ENCODE measurements around the gene ADAM33. TPM values are rescaled to one million over a fixed set of nuclear protein-coding genes. Genes with fewer than 3 reads are reported as not detected.

ADAM33 gene
- total RNA-seq, 1 donor from 2014 or later: 11.0 TPM

DNA sequence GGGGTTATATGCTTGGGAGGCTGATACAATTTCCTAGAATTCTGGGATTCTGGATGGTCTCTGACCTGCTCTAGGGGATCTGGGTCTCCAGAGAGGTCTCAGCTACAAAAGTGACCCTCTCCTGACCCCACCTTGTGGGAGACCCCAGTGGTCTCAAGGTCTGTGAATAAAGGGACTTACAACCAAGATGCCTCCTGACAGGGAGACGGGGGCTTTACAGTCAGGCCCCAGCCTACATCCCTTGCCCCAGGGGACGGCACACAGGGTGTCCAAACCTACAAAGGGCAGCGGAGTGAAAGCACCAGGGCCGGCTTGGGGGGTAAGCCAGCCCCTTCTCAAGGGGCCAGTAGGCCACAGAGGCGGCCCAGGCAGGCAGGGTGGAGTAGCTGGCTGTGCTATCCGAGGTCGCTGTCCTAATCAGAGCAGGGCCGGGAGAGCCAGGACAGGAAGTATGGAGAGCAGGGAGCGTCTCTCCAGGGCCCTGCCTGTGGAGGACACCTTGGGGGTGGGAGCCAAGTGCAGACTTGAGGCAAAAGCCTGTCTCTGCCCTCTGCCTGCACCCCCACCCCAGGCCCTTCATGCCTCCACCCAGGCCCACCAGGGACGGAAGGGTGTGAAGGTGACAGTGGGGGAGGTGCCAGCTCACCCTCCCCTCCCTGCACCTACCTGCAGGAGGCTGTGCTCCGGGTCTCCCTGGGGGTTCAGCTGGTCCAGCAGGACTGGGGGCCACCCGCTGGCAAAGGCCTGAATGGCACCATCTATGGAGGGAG lies 22.1 kb downstream of the ADAM33 start:
- Histone ChIP-seq H3K4me3 (no peak overlapping the region), H3K4me1 (no peaks in the 10 kb centered on the region), H3K27ac (no peak overlapping the region), H3K27me3 (peaks cover 41% of the 10 kb centered on the region), H3K36me3 (no peaks in the 10 kb centered on the region), H3K9me3 (no peaks in the 10 kb centered on the region)
- intact Hi-C loops (cut with DNase I): no loop called here
- ATAC-seq (no peak), DNase-seq (peak; percentile 63)
- TF ChIP-seq, protein P1, sequence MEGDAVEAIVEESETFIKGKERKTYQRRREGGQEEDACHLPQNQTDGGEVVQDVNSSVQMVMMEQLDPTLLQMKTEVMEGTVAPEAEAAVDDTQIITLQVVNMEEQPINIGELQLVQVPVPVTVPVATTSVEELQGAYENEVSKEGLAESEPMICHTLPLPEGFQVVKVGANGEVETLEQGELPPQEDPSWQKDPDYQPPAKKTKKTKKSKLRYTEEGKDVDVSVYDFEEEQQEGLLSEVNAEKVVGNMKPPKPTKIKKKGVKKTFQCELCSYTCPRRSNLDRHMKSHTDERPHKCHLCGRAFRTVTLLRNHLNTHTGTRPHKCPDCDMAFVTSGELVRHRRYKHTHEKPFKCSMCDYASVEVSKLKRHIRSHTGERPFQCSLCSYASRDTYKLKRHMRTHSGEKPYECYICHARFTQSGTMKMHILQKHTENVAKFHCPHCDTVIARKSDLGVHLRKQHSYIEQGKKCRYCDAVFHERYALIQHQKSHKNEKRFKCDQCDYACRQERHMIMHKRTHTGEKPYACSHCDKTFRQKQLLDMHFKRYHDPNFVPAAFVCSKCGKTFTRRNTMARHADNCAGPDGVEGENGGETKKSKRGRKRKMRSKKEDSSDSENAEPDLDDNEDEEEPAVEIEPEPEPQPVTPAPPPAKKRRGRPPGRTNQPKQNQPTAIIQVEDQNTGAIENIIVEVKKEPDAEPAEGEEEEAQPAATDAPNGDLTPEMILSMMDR (IDR thresholded peaks at IDR 0.05): no peak

DNA sequence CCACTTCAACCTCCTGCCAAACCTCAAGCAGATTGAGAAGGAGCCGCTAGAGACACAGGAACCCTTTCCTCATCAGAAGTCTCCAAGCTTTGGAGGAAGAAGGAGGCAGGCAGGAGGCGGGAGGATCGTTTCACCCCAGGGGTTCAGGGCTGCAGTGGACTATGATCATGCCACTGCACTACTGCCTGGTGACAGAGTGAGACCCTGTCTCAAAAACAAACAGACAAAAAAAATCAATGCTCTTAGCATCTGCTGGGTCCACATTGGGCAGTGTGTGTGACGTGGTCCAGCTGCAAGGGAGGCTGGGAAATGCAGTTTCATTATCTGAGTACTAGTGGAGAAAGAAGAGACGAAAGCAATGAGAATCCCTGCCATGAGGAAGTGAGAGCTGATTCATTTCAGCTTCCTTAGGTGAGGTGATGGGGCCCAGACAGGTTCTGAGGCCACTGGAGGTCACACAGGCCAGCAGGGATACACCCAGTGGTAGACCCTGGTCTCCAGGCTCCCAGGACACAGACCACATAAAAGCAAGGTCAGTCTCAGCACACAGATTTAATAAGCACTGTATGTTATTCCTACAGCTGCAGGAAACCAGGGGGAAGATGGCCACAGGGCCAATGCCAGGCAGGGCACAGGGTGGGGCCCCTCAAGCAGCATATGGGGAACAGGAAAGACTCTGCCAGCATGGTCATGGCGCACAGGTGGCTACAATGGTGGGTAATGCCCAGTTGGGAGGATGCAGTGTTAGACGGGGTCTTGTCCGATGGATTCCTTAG lies 22.9 kb downstream of the ADAM33 start:
- Histone ChIP-seq H3K4me1 (no peaks in the 10 kb centered on the region), H3K27ac (no peak overlapping the region), H3K27me3 (peaks cover 41% of the 10 kb centered on the region), H3K36me3 (no peaks in the 10 kb centered on the region), H3K4me3 (no peak overlapping the region), H3K9me3 (no peaks in the 10 kb centered on the region)
- DNase-seq (no peak), ATAC-seq (no peak)
- intact Hi-C loops (cut with DNase I): no loop called here
- TF ChIP-seq, protein P1 (IDR thresholded peaks at IDR 0.05): no peak

DNA sequence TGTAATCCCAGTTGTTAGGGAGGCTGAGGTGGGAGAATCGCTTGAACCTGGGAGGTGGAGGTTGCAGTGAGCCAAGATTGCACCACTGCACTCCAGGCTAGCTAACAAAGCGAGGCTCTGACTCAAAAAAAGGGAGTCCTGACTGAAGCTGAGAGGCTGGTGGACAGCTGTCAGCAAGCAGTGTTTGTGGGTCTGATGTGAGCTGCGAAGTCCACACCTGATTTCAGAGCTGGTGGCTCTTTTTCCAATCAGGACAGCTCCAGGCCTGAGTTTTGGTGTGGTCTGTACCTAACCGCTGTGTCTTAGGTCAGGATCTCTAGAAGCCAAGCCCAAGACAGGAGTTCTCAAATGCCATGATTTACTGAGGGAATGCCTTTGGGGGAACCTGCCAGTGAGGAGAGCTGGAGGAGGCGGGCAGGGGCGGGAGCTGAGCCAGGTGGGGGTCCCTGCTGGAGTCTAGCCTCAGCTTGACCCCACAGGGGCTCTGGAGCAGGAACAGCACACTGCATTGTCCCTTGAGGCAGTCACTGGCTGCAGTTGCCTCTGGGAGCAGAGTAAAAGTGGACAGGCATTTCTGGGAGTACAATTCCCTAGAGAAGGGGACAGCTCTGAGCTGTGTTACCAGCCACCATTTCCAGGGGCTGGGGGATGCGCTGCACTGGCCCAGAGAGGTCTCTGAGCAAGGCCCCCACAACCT lies 23.6 kb downstream of the ADAM33 start:
- no peak overlapping the region for H3K4me3 ChIP-seq
- no peak for ATAC-seq
- no peaks in the 10 kb centered on the region for H3K4me1 ChIP-seq
- peaks cover 3% of the 10 kb centered on the region for H3K9me3 ChIP-seq
- no peak for DNase-seq
- intact Hi-C loops (cut with DNase I): no loop called here
- H3K27me3 ChIP-seq: peaks cover 41% of the 10 kb centered on the region
- no peak overlapping the region for H3K27ac ChIP-seq
- TF ChIP-seq, protein P1 (IDR thresholded peaks at IDR 0.05): no peak
- H3K36me3 ChIP-seq: no peaks in the 10 kb centered on the region

DNA sequence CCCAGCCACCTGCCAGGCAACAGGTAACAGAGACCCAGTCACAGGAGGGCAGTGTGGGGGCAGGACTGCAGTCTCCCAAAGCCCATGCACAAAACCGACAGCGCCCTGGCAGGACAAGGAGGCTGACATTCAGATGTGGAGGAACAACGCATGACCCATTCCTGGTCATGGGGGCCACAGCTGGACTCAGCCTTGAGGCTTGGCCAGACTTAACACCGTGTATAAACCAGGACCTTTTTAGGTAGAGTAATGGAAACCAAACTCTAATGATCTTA lies 26.7 kb downstream of the ADAM33 start:
- no peak for DNase-seq
- Histone ChIP-seq H3K9me3 (peaks cover 3% of the 10 kb centered on the region), H3K27ac (no peak overlapping the region), H3K4me3 (no peak overlapping the region), H3K4me1 (no peaks in the 10 kb centered on the region), H3K36me3 (peaks cover 5% of the 10 kb centered on the region), H3K27me3 (peaks cover 12% of the 10 kb centered on the region)
- ATAC-seq: no peak
- TF ChIP-seq, protein P1 (IDR thresholded peaks at IDR 0.05): no peak
- intact Hi-C loops (cut with DNase I): no loop called here

DNA sequence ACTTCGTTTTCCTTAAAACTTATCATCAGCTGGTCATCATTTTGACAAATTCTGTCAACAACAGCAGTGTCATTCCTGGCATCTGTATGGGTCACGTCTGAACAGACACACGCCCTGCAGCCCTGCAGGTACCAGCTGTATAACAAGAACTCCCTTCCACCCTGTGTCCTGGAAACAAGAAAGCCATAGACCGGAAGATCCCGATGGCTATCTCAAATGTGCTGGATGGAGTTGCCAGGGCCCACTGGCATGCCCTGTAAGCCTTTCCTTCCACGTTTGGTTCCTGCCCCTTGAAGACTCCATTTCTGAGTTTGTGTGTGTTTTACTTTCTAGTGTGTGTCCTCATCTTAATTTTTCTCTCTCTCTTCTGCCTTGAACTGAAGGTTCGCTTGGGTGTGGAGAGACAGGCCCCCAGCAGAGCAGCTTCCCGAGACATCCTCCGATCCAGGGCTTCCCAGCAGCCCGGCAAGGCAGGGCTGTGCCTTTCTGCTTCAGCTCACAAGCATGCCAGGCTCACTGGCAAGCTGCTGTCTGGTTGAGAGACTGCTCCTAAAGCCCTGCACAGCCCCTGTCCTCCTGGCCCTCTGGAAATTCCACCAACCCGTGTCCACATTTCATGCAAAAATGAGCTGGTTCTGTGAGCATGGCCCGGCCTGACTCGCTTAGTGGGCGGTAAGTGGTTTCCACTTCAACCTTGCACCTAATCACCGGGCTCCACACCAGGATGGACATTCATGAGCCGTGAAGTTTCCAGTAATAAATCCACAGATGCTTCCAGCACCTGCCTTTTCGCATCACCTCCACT lies 27.3 kb downstream of the ADAM33 start:
- TF ChIP-seq, protein P1 (IDR thresholded peaks at IDR 0.05): no peak
- DNase-seq: no peak
- Histone ChIP-seq H3K27me3 (peaks cover 7% of the 10 kb centered on the region), H3K27ac (no peak overlapping the region), H3K4me1 (no peaks in the 10 kb centered on the region), H3K9me3 (peaks cover 3% of the 10 kb centered on the region), H3K36me3 (peaks cover 10% of the 10 kb centered on the region), H3K4me3 (no peak overlapping the region)
- no peak for ATAC-seq
- intact Hi-C loops (cut with DNase I): no loop called here

Data from upper lobe of right lung (tissue), 1 donor.